ENCODE measurements around the gene PACS2.

DNA sequence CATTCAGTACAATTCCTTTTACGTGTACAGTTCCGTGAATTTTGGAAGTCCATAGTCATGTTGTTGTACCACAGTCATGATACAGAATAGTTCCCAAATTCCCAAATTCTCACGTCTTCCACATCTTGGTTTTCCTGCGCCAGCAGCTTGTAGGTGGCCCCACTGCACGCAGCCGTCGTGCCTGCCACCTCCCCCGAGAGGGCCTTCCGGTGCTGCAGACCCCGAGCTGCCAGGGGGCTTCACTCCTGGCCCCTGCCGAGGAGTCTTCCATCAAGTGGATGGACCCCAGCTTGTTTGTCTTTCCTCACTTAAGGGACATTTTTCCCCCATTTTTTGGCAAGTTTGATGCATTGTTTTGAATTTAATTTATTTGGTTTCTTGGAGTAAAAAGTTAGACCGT is 121.9 kb downstream of the PACS2 start:
- no peak for TF ChIP-seq POLR2A (IDR thresholded peaks at IDR 0.05)
- TF ChIP-seq, protein P1, sequence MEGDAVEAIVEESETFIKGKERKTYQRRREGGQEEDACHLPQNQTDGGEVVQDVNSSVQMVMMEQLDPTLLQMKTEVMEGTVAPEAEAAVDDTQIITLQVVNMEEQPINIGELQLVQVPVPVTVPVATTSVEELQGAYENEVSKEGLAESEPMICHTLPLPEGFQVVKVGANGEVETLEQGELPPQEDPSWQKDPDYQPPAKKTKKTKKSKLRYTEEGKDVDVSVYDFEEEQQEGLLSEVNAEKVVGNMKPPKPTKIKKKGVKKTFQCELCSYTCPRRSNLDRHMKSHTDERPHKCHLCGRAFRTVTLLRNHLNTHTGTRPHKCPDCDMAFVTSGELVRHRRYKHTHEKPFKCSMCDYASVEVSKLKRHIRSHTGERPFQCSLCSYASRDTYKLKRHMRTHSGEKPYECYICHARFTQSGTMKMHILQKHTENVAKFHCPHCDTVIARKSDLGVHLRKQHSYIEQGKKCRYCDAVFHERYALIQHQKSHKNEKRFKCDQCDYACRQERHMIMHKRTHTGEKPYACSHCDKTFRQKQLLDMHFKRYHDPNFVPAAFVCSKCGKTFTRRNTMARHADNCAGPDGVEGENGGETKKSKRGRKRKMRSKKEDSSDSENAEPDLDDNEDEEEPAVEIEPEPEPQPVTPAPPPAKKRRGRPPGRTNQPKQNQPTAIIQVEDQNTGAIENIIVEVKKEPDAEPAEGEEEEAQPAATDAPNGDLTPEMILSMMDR (IDR thresholded peaks at IDR 0.05): no peak

All from breast epithelium (tissue), 3 donors.